ENCODE measurements around the gene COA3.

Gene COA3

DNA sequence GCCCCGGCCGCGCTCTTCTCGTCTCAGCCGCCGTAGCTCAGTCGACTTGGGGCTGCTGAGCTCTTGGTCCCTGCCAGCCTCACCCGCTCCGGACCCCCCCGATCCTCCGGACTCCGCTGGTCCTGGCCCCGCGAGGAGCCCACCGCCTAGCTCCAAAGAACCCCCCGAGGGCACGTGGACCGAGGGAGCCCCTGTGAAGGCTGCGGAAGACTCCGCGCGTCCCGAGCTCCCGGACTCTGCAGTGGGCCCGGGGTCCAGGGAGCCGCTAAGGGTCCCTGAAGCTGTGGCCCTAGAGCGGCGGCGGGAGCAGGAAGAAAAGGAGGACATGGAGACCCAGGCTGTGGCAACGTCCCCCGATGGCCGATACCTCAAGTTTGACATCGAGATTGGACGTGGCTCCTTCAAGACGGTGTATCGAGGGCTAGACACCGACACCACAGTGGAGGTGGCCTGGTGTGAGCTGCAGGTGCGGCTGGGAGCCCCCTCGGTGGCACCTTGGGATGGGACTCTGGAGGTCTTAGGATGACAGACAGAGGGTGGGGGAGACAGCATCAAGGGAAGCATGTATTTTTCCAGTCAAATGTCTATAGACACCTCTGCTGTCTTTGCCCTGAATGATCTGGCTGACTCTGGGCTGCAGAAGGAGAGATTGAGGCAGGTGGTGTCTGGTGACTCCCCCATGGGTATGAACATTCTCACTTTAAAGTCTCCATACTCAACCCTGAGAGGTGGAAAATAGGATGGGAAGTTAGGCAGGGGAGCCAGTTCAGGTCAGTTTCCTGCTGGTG is 17.5 kb downstream of the COA3 start:
- H3K9me3 ChIP-seq (replicated peaks in 1 of 11), result peaks cover 0 to 10% (median 0%) of the 10 kb centered on the region in 11 experiments; a peak in 1 of 22 replicates
- H3K4me2 ChIP-seq, result peak overlapping the region in 8 of 11 experiments; percentile 7 to 56 (median 33); a peak in 9 of 22 replicates
- no peak for TF ChIP-seq Cebpa-rat (IDR thresholded peaks at IDR 0.05)
- H3K4me3 ChIP-seq, result peak overlapping the region in 2 of 10 experiments; percentile 31 to 35; a peak in 2 of 20 replicates
- H3K9ac ChIP-seq, result no peak overlapping the region
- H3K4me1 ChIP-seq, result peaks cover under 1 to 37% (median 13%) of the 10 kb centered on the region in 10 experiments; a peak in 16 of 20 replicates
- peaks cover 0 to 61% (median 14%) of the 10 kb centered on the region in 11 experiments; a peak in 14 of 22 replicates for H4K20me1 ChIP-seq
- H3K36me3 ChIP-seq, result peaks cover 4 to 37% (median 25%) of the 10 kb centered on the region in 11 experiments; a peak in 17 of 22 replicates
- H3K27me3 ChIP-seq, result peaks cover 75 to 87% (median 84%) of the 10 kb centered on the region in 11 experiments
- H3K27ac ChIP-seq, result no peak overlapping the region

DNA sequence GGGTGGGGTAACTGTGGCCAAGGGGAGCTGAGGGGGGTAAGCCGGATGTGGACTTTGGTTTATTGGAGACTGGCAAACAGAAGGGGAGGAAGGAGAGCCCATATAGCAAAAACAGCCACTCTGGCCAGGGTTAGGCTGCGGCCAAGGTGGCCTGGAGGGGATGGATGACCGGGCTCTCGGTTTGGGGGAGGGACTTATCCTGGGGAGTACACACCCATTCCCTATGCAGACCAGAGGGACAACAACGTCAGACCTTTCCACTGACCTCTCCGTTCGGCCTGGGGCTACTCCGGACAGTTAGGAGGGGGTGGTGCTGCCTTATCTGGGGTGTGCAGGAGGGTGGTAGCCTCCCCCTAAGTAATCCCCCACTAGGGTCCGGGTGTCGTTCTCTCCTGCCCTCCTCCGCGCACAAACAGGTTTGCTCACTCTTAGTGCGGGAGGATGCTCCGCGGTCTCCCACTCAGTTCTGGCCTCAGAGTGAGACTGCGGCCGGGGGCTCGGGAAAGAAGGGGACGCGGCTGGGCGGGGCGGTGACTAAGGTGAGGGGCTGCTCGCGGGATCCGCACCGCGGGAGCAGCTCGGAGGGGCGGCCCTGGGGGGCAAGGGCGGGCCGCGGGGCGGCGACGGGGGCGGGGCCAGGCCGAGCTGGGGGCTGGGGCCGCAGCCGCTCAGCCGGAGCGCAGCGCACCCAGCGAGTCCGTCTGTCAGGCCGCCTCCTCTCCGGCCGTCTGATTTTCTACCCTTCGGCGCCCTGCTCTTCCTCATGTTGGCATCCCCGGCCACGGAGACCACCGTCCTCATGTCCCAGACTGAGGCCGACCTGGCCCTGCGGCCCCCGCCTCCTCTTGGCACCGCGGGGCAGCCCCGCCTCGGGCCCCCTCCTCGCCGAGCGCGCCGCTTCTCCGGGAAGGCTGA is 18.3 kb downstream of the COA3 start, which contains the start of gene WNK4:
Gene WNK4 (plus strand): TSS at position 675 of the 915 bp plus-strand sequence. CDS start 89 bp downstream, at position 764.
- peaks cover 0 to 59% (median 14%) of the 10 kb centered on the region in 11 experiments; a peak in 14 of 22 replicates for H4K20me1 ChIP-seq
- H3K27me3 ChIP-seq, result peaks cover 66 to 78% (median 75%) of the 10 kb centered on the region in 11 experiments
- no peak within 1 kb of the TSS for H3K27ac ChIP-seq
- peak within 1 kb of the TSS in 9 of 11 experiments; percentile 7 to 56 (median 28); a peak in 10 of 22 replicates for H3K4me2 ChIP-seq
- TF ChIP-seq Cebpa-rat (IDR thresholded peaks at IDR 0.05), result no peak
- H3K36me3 ChIP-seq, result peaks cover 4 to 42% (median 25%) of the 10 kb centered on the region in 11 experiments; a peak in 17 of 22 replicates
- peaks cover 8 to 45% (median 21%) of the 10 kb centered on the region in 10 experiments; a peak in 19 of 20 replicates for H3K4me1 ChIP-seq
- H3K9me3 ChIP-seq (replicated peaks in 1 of 11), result peaks cover 0 to 2% (median 0%) of the 10 kb centered on the region in 11 experiments; a peak in 1 of 22 replicates
- H3K9ac ChIP-seq, result no peak within 1 kb of the TSS
- H3K4me3 ChIP-seq, result peak within 1 kb of the TSS in 2 of 10 experiments; percentile 31 to 35; a peak in 3 of 20 replicates

DNA sequence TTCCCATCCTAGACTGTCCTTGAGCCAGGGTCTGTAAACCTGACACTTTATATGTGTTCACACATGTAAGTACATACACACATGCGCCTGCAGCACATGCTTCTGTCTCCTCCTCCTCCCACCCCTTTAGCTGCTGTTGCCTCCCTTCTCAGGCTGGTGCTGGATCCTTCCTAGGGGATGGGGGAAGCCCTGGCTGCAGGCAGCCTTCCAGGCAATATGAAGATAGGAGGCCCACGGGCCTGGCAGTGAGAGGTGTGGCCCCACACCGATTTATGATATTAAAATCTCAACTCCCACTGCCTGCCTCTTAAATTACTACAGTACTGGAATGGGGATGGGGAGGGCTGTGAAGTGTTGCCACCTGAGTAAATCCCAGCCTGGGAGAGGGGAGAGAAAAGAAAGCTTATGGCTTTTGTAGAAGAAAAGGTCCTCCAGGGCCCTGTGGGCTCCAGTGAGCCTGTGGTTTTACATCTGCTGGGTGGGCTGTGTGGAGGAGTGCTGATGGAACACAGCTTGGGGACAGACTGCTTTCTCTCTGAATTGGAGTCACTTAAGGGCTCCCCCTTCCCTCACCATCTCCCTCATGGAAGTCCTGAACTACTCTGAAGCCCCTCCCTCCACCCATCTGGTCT is 19.1 kb downstream of the COA3 start:
- H4K20me1 ChIP-seq, result peaks cover 0 to 53% (median 14%) of the 10 kb centered on the region in 11 experiments; a peak in 13 of 22 replicates
- H3K27ac ChIP-seq, result no peak overlapping the region
- peaks cover 10 to 53% (median 25%) of the 10 kb centered on the region in 10 experiments; a peak in 19 of 20 replicates for H3K4me1 ChIP-seq
- H3K9me3 ChIP-seq (replicated peaks in 1 of 11), result no peaks in the 10 kb centered on the region
- peak overlapping the region in 6 of 11 experiments; percentile 22 to 50 (median 39); a peak in 5 of 22 replicates for H3K4me2 ChIP-seq
- H3K27me3 ChIP-seq, result peaks cover 58 to 73% (median 69%) of the 10 kb centered on the region in 11 experiments
- H3K9ac ChIP-seq, result no peak overlapping the region
- H3K36me3 ChIP-seq, result peaks cover 4 to 42% (median 25%) of the 10 kb centered on the region in 11 experiments; a peak in 17 of 22 replicates
- no peak overlapping the region; a peak in 1 of 20 replicates for H3K4me3 ChIP-seq
- no peak for TF ChIP-seq Cebpa-rat (IDR thresholded peaks at IDR 0.05)

DNA sequence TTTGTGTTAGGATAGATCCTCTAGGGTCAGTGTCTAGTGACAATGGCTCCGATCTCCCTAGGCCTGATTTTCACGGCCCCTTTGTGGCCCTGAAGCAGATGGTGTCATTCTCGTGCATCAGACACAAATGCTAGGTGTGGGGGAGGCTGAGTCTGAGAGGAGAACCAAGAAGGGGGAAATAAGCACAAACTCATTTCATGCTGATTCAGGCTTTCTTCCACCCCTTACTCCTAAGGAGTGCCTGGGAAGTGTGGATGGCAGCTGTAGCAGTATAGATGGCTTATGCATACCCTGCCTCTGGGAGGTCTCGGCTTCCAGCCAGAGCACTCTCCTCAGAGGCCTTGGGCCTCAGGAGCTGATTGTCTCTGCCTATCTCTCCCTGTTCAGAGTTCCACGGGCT is 19.9 kb downstream of the COA3 start:
- Histone ChIP-seq H3K9me3 (replicated peaks in 1 of 11) (no peaks in the 10 kb centered on the region), H3K4me3 (no peak overlapping the region), H3K27ac (no peak overlapping the region), H3K27me3 (peaks cover 50 to 73% (median 67%) of the 10 kb centered on the region in 11 experiments), H4K20me1 (peaks cover 0 to 49% (median 14%) of the 10 kb centered on the region in 11 experiments; a peak in 13 of 22 replicates), H3K4me1 (peaks cover 18 to 61% (median 33%) of the 10 kb centered on the region in 10 experiments), H3K9ac (no peak overlapping the region), H3K4me2 (peak overlapping the region in 2 of 11 experiments; percentile 6 to 40; a peak in 2 of 22 replicates), H3K36me3 (peaks cover 4 to 42% (median 25%) of the 10 kb centered on the region in 11 experiments; a peak in 17 of 22 replicates)
- TF ChIP-seq Cebpa-rat (IDR thresholded peaks at IDR 0.05), result no peak

DNA sequence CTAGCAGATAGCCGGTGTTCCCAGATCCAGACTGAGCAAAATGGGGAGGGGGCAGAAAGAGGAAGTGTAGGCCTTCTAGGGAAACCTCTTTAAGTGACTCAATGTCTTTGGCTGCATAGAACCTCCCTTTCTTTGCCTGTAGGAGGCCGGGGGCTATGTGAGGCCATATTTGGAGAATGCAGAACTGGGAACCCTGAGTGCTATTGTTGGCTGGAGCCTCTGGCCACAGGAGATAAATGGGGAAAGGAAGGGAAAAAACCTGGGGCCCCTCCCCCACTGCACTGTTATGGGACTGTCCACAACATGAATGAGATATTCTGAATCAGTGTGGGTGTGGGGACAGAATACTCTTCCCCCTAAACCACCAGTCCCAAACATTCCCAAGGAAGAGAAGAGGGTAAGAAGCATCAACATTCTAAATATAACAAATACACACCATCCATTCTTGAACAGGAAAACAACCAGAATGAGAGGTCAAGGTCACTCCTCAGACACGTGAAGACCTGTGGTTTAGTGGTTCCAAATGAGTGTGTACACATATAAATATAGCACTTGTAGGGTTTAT is 22.9 kb downstream of the COA3 start:
- no peak for TF ChIP-seq Cebpa-rat (IDR thresholded peaks at IDR 0.05)
- peaks cover 24 to 64% (median 37%) of the 10 kb centered on the region in 10 experiments for H3K4me1 ChIP-seq
- H3K9ac ChIP-seq, result no peak overlapping the region
- peak overlapping the region in 10 of 11 experiments; percentile 19 to 83 (median 54); a peak in 14 of 22 replicates for H3K4me2 ChIP-seq
- H3K4me3 ChIP-seq, result peak overlapping the region in 1 of 10 experiments; percentile 9; a peak in 1 of 20 replicates
- peaks cover 4 to 42% (median 25%) of the 10 kb centered on the region in 11 experiments; a peak in 17 of 22 replicates for H3K36me3 ChIP-seq
- no peaks in the 10 kb centered on the region for H3K9me3 ChIP-seq (replicated peaks in 1 of 11)
- peak overlapping the region in 1 of 11 experiments; percentile 49; a peak in 2 of 22 replicates for H3K27ac ChIP-seq
- H4K20me1 ChIP-seq, result peaks cover 0 to 23% (median 9%) of the 10 kb centered on the region in 11 experiments; a peak in 10 of 22 replicates
- peaks cover 20 to 57% (median 50%) of the 10 kb centered on the region in 11 experiments for H3K27me3 ChIP-seq

DNA sequence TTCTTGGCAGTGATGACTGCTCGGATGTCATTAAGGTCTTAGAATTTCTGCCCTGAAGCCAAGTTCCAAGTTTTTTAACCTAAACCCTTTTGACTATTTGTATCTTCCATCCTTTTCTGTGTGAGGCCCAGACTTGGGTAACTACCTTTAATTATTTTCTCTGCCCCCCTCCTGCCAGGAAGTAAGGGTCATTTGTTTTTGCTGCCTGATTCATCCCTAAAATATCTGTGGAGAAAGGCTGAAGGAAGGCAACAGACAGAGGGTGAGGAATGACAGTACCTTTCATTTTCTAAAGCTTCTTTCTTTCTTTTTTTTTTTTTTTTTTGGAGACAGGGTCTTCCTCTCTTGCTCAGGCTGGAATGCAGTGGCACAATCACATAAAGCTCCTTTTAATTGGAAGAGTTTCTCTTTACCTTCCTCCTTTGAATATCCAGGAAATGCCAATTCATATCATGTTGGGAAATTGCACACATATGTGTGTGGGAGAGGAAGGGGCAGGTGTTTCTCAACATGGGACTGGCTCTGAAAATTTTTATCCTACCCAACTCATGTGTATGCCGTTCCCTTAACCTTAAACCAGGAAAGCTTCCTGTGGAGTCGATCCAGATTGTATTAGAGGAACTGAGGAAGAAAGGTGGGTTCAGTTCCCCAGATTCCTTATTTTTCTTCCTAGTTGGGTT is 24.3 kb downstream of the COA3 start:
- Histone ChIP-seq H3K27me3 (peaks cover 6 to 43% (median 36%) of the 10 kb centered on the region in 11 experiments), H3K4me2 (peak overlapping the region; percentile 66 to 83 (median 75)), H3K36me3 (peaks cover 4 to 35% (median 19%) of the 10 kb centered on the region in 11 experiments; a peak in 17 of 22 replicates), H3K9me3 (replicated peaks in 1 of 11) (no peaks in the 10 kb centered on the region), H3K27ac (peak overlapping the region in 9 of 11 experiments; percentile 68 to 86 (median 78); a peak in 14 of 22 replicates), H3K4me3 (peak overlapping the region; percentile 58 to 80 (median 67)), H4K20me1 (peaks cover 0 to 11% (median 0%) of the 10 kb centered on the region in 11 experiments; a peak in 4 of 22 replicates), H3K4me1 (peaks cover 24 to 51% (median 30%) of the 10 kb centered on the region in 10 experiments), H3K9ac (peak overlapping the region in 10 of 11 experiments; percentile 73 to 84 (median 79); a peak in 18 of 22 replicates)
- TF ChIP-seq Cebpa-rat (IDR thresholded peaks at IDR 0.05), result no peak

All from BLaER1 treated with 17β-estradiol and CSF1 and Interleukin-3, amounts not matched to agents 10 nM and 100 nM (cell line).